ENCODE data around the gene ATP4A.

The ATP4A gene

DNA sequence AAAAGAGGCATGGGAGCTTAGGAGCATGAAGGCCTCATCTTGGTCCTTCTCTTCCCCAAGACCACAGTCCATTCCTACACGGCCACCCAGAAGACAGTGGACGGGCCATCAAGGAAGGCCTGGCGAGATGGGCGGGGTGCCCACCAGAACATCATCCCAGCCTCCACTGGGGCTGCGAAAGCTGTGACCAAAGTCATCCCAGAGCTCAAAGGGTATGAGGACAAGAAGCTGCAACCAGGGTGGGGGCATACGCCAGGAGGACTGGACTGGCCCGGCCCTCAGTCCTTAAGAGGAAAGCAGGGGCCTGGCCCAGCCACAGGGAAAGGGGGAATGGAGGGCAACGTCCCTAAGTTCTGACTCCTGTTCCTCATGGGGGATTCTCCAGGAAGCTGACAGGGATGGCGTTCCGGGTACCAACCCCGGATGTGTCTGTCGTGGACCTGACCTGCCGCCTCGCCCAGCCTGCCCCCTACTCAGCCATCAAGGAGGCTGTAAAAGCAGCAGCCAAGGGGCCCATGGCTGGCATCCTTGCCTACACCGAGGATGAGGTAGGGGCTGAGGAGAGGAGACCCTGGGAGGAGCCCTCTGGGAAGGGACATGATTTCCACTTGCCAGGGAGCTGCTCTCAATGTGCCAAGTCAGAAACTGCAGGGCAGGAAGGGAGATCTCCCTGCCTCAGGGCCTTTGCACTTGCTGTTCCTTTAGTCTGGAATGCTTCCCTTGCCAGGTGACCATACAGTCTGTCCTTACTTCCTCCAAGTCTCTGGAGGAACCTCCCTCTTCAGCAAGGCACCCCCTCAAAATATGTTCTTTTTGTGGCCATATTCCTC lies 20.0 kb downstream of the ATP4A start:
- Histone ChIP-seq H3K27me3 (ENCODE audit: control insufficient read depth, insufficient read depth, low read length) (no peaks in the 10 kb centered on the region), H3K36me3 (ENCODE audit: control insufficient read depth, insufficient read depth, low read length) (no peaks in the 10 kb centered on the region), H3K9me3 (ENCODE audit: control insufficient read depth, low read length) (no peaks in the 10 kb centered on the region), H3K4me3 (ENCODE audit: low read length) (no peak overlapping the region), H3K9ac (ENCODE audit: low read length) (no peak overlapping the region), H3K4me1 (ENCODE audit: control insufficient read depth, insufficient read depth, low read length) (peaks cover 18% of the 10 kb centered on the region)

DNA sequence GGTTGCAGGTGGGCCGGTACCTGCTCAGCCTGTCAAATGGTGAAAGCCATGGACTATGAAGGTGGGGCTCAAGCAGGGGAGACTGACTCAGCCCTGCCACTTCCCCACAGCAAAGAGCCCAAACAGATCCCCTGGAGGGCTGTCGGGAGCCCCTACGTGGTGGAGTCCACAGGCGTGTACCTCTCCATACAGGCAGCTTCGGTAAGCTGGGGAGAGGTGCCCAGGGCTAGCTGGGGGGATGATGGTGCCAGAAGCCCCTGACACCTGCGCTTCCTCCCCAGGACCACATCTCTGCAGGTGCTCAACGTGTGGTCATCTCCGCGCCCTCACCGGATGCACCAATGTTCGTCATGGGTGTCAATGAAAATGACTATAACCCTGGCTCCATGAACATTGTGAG lies 21.2 kb downstream of the ATP4A start:
- H3K4me3 ChIP-seq (ENCODE audit: low read length), result no peak overlapping the region
- H3K9ac ChIP-seq (ENCODE audit: low read length), result no peak overlapping the region
- H3K9me3 ChIP-seq (ENCODE audit: control insufficient read depth, low read length), result no peaks in the 10 kb centered on the region
- H3K36me3 ChIP-seq (ENCODE audit: control insufficient read depth, insufficient read depth, low read length), result no peaks in the 10 kb centered on the region
- peaks cover 18% of the 10 kb centered on the region for H3K4me1 ChIP-seq (ENCODE audit: control insufficient read depth, insufficient read depth, low read length)
- no peaks in the 10 kb centered on the region for H3K27me3 ChIP-seq (ENCODE audit: control insufficient read depth, insufficient read depth, low read length)

DNA sequence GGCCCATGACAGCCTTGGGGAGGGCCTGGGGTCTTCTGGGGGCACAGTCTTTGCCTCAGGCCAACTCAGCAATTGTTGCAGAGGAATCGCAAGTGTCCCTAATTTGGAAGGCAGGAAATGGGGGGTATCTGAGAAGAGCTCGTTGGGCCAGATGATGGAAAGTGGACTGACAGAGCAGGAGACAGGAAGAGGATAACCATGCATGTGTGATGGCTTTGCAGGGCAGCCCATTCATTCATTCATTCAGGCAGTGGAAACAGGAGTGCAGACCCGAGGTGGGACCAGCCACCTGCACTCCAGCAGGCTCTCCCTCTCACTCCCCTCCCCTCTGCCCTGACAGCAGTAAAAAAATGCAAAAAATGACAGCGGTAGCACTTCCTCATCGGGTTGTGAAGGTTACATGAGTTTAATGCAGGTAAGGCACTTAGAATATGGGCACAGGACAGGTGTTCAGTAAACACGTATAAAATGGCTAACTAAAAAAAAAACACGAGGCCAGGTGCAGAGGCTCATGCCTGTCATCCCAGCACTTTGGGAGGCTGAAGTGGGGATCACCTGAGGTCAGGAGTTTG lies 23.0 kb downstream of the ATP4A start:
- peaks cover 10% of the 10 kb centered on the region for H3K4me1 ChIP-seq (ENCODE audit: control insufficient read depth, insufficient read depth, low read length)
- no peak overlapping the region for H3K4me3 ChIP-seq (ENCODE audit: low read length)
- no peaks in the 10 kb centered on the region for H3K36me3 ChIP-seq (ENCODE audit: control insufficient read depth, insufficient read depth, low read length)
- H3K27me3 ChIP-seq (ENCODE audit: control insufficient read depth, insufficient read depth, low read length), result no peaks in the 10 kb centered on the region
- H3K9me3 ChIP-seq (ENCODE audit: control insufficient read depth, low read length), result no peaks in the 10 kb centered on the region
- H3K9ac ChIP-seq (ENCODE audit: low read length), result no peak overlapping the region

DNA sequence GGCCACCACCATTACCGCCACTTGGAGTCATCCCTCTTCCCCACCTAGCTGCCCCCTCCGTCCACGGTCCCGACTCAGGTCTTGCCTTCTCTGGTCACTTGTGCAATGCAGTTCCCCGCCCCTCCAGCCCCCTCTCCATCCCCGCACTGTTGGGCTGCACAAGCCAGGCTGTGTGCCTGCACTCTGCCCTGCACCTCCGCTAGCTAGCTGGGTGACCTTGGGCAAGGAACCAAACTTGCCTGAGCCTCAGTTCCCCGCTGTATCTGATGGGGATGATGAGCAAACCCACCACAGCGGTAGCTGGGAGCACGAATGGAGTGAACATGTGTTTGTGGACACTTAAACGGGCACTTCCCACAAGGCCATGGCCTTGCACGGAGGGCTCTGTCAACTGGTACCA lies 23.6 kb downstream of the ATP4A start:
- no peaks in the 10 kb centered on the region for H3K36me3 ChIP-seq (ENCODE audit: control insufficient read depth, insufficient read depth, low read length)
- H3K9me3 ChIP-seq (ENCODE audit: control insufficient read depth, low read length), result no peaks in the 10 kb centered on the region
- no peak overlapping the region for H3K4me3 ChIP-seq (ENCODE audit: low read length)
- no peak overlapping the region for H3K9ac ChIP-seq (ENCODE audit: low read length)
- H3K27me3 ChIP-seq (ENCODE audit: control insufficient read depth, insufficient read depth, low read length), result peaks cover 1% of the 10 kb centered on the region
- H3K4me1 ChIP-seq (ENCODE audit: control insufficient read depth, insufficient read depth, low read length), result peaks cover 9% of the 10 kb centered on the region

DNA sequence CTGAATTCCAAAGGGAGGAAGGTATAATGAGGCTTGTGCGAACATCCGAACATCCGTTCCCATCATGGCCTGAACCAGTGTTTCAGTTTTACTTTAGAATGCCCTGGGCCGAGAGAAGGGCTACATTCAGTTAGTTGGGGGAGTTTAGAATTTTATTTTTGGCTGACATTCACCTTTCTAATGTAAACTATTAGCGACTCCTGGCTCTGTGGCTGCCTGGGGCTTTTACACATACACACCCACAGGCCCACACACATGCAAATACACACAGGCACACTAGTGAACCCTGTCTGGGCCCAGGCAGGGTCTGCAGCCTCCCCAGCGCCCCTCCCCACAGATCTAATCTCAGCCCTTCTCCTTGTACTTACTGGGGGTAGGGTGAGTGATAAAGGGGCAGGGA lies 24.1 kb downstream of the ATP4A start:
- Histone ChIP-seq H3K4me1 (ENCODE audit: control insufficient read depth, insufficient read depth, low read length) (peaks cover 3% of the 10 kb centered on the region), H3K36me3 (ENCODE audit: control insufficient read depth, insufficient read depth, low read length) (no peaks in the 10 kb centered on the region), H3K27me3 (ENCODE audit: control insufficient read depth, insufficient read depth, low read length) (peaks cover 6% of the 10 kb centered on the region), H3K9ac (ENCODE audit: low read length) (no peak overlapping the region), H3K4me3 (ENCODE audit: low read length) (no peak overlapping the region), H3K9me3 (ENCODE audit: control insufficient read depth, low read length) (no peaks in the 10 kb centered on the region)

DNA sequence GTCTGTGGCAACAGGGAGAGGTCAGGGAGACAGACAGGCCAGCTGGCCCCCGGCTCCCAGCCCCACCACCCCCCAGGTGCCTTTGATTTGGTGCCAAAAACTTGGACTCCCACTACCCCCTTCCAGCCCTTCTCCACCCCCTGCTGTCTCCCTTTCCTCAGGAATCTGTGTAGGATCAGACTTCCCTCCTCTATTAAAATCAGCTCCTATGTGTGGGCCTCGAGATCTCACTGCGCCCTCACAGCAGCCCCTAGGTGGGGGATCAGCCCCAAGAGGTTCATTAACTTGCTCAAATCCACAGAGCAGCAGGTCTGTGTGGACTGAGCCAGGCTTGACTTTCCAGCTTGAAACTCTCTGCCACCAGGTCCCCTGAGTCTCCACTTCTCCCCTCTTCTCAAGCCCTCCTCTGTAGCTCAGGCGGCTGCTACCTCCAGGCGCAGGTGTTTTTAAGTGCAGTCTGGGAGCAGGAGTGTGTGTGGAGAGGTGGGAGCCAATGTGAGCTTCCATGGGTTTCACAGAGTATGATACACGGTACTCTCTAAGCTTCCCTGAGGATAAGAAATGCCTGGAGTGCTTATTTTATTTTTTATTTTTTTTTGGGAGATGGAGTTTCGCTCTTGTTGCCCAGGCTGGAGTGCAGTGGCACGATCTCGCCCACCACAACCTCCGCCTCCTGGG lies 28.5 kb downstream of the ATP4A start:
- peaks cover 38% of the 10 kb centered on the region for H3K27me3 ChIP-seq (ENCODE audit: control insufficient read depth, insufficient read depth, low read length)
- no peaks in the 10 kb centered on the region for H3K36me3 ChIP-seq (ENCODE audit: control insufficient read depth, insufficient read depth, low read length)
- no peak overlapping the region for H3K4me3 ChIP-seq (ENCODE audit: low read length)
- H3K4me1 ChIP-seq (ENCODE audit: control insufficient read depth, insufficient read depth, low read length), result no peaks in the 10 kb centered on the region
- no peak overlapping the region for H3K9ac ChIP-seq (ENCODE audit: low read length)
- no peaks in the 10 kb centered on the region for H3K9me3 ChIP-seq (ENCODE audit: control insufficient read depth, low read length)

DNA sequence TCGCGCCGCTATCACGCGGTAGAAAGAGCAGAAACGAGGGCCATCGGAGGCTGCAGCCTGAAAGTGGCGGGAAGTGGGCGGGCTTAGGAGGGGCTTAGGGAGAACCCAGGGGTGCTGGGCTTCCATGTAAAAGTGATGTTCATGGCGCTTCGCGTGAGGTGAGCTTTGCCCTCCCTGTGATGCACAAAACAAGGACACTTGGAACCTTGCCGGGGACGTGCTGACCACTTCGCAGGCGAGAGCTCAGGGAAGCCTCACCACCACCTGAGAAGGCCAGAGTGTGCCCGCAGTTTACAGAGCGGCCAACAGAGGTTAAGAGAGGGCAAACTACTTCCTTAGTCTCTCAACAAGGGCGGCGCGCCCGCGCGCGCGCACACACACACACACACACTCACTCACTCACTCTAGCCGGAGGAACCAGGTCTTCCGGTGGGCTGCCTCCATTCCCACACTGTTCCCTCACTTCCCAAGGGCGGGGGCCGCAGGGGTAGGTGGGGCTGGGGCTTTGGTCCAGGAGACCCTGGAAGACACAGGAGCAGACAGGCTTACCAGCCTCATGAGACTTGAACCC lies 29.6 kb downstream of the ATP4A start:
- H3K36me3 ChIP-seq (ENCODE audit: control insufficient read depth, insufficient read depth, low read length), result no peaks in the 10 kb centered on the region
- H3K27me3 ChIP-seq (ENCODE audit: control insufficient read depth, insufficient read depth, low read length), result peaks cover 43% of the 10 kb centered on the region
- H3K4me1 ChIP-seq (ENCODE audit: control insufficient read depth, insufficient read depth, low read length), result no peaks in the 10 kb centered on the region
- no peak overlapping the region for H3K9ac ChIP-seq (ENCODE audit: low read length)
- H3K4me3 ChIP-seq (ENCODE audit: low read length), result no peak overlapping the region
- H3K9me3 ChIP-seq (ENCODE audit: control insufficient read depth, low read length), result no peaks in the 10 kb centered on the region

DNA sequence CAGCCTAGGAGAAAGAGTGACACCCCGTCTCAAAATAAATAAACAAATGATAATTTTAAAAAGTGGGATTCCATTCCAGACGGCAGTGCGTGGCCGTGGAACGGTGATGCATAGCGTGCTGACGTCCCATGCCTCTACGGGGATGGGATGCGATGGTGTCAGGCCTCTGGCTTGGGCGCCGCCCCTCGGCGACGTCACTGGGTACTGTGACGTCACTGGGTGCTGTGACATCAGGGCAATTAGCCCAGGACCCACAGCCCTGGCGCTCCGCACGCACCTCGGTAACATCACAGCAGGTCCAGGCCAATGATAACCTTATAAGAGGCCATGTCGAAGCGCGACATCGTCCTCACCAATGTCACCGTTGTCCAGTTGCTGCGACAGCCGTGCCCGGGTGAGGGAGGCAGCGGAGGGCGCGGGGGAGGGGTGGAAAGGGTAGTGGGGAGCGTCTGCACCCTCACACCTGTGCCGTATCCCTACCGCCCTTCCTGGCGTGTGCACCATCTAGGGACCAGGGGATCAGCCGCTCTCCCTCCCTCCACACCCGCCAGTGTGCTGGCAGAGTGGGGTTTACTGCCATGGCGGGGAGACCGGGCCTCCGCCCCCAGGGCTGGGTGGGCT lies 30.1 kb downstream of the ATP4A start, which contains the start of gene GAPDHS:
Gene GAPDHS, plus strand, starts transcription at position 256 of the 621 bp plus-strand sequence. Its CDS starts 72 bp downstream, at position 328.
- H3K4me1 ChIP-seq (ENCODE audit: control insufficient read depth, insufficient read depth, low read length), result no peaks in the 10 kb centered on the region
- H3K36me3 ChIP-seq (ENCODE audit: control insufficient read depth, insufficient read depth, low read length), result no peaks in the 10 kb centered on the region
- no peak within 1 kb of the TSS for H3K9ac ChIP-seq (ENCODE audit: low read length)
- no peaks in the 10 kb centered on the region for H3K9me3 ChIP-seq (ENCODE audit: control insufficient read depth, low read length)
- H3K27me3 ChIP-seq (ENCODE audit: control insufficient read depth, insufficient read depth, low read length), result peaks cover 43% of the 10 kb centered on the region
- H3K4me3 ChIP-seq (ENCODE audit: low read length), result no peak within 1 kb of the TSS

DNA sequence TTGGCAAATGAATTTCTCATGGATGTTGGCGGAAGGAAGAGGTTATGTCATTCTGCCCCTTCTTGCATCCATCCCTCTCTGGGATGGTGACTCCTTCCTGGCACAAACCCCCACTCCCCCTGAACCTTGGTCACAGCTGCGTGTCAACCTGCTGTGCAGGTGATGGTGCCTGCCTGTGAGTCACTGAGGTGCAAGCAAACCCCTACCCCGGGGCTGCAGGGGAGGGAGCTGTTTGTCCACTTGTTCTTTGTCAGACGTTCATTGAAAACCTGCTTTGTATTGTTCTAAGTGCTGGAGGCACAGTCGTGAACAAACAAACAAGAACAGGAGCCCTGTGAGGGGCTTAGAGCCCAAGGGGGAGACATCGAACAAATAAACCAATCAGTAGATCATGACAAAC lies 32.2 kb downstream of the ATP4A start:
- Histone ChIP-seq H3K4me3 (ENCODE audit: low read length) (no peak overlapping the region), H3K9me3 (ENCODE audit: control insufficient read depth, low read length) (no peaks in the 10 kb centered on the region), H3K36me3 (ENCODE audit: control insufficient read depth, insufficient read depth, low read length) (no peaks in the 10 kb centered on the region), H3K9ac (ENCODE audit: low read length) (no peak overlapping the region), H3K4me1 (ENCODE audit: control insufficient read depth, insufficient read depth, low read length) (no peaks in the 10 kb centered on the region), H3K27me3 (ENCODE audit: control insufficient read depth, insufficient read depth, low read length) (peaks cover 43% of the 10 kb centered on the region)

DNA sequence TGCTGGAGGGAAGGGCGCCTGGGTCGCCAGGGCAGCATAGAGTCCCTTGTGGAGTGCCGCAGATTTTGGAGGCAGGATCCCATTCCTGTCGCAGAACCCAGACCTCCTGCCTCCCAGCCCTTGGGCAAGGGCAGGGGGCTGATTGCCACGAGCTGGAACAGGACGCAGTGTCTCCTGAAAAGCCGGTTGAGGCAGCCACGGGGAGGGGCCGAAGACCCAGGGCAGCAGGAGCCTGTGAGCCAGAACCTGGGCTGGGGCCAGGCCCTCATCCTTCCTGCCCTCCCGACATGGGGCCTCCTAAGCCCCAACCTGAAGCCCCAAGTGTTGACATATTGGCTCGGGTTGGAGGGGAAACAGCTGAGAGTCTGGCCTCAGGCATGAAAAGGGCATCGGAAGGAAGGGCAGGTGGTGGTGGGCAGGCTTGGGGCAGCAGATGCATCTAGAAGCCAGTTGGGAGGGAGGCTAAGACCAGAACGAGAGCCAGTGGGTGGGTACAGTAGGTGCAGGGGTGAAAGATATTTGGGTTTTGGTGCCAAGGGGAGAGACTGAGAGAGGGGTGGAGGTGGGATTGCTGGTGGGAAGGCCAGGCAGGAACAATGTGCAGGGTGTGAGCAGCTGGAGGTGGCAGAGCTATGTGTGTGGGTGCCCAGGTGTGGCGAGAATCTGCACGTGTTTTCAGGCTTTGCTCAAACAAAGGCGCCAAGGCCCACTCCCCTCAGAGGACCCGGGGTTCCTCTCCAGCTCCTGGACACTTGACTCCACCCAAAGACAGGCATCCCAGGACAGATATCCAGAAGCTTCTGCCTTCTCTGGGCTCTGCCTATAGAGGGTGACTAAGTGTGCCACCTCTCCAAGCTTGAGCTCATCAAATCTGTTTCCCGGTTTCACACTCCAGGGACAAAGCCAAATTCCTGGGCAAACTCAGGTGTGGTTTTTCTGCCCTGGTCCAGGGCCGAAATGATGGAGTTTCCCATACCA lies 33.9 kb downstream of the ATP4A start:
- Histone ChIP-seq H3K36me3 (ENCODE audit: control insufficient read depth, insufficient read depth, low read length) (no peaks in the 10 kb centered on the region), H3K27me3 (ENCODE audit: control insufficient read depth, insufficient read depth, low read length) (peaks cover 39% of the 10 kb centered on the region), H3K4me1 (ENCODE audit: control insufficient read depth, insufficient read depth, low read length) (no peaks in the 10 kb centered on the region), H3K4me3 (ENCODE audit: low read length) (no peak overlapping the region), H3K9me3 (ENCODE audit: control insufficient read depth, low read length) (no peaks in the 10 kb centered on the region), H3K9ac (ENCODE audit: low read length) (no peak overlapping the region)

All from mucosa of stomach (tissue), 1 donor.